Muscle of arm (tissue), 14 donors: ENCODE data around the gene KIF3C. TPM values are rescaled to one million over a fixed set of nuclear protein-coding genes. Genes with fewer than 3 reads are reported as not detected.
A peak's percentile ranks its signal among the peaks of the same experiment; 100 is the strongest.
"Not testable (repeated sequence)": the region's sequence is repeated elsewhere in the genome, so short reads cannot be mapped to it uniquely, and the experiment has no call there.

ENCODE experiments used
- DNase-seq: peaks from one replicate; pipeline ENCODE4 v3.0.0-alpha.2; 2013
- long read RNA-seq, 11 donors: transcript quantifications; one replicate each; lab custom pipeline, GENCODE V29; 2026
- polyA plus RNA-seq, 12 donors: library from polyadenylated mRNA; unstranded; fragments of 120-200 nt; gene quantifications; one replicate each; pipeline ENCODE4 v1.2.1, GENCODE V29; 2013; ENCODE audit not compliant: insufficient read length in 12 of 12

The KIF3C gene
- 10 to 100 TPM in 1 of 12 donors, 1 to 10 TPM in 10, not detected in 1; 3.7 to 15.6 (median 6.5) TPM for polyA plus RNA-seq
- long read RNA-seq, donor 1 = 0 reads
- long read RNA-seq, donor 2 = 0 reads
- long read RNA-seq, donor 3 = 0 reads
- long read RNA-seq, donor 4 = 0 reads
- long read RNA-seq, donor 5 = 0 reads
- long read RNA-seq, donor 6, full-length matches to known transcripts = 1 of 1 reads
- long read RNA-seq, donor 6, partial matches to known transcripts = 0 of 1 reads
- long read RNA-seq, donor 6, other reads (novel, unspliced or antisense) = 0 of 1 reads
- long read RNA-seq, donor 7 = 0 reads
- long read RNA-seq, donor 8 = 0 reads
- long read RNA-seq, donor 9, full-length matches to known transcripts = 1 of 1 reads
- long read RNA-seq, donor 9, partial matches to known transcripts = 0 of 1 reads
- long read RNA-seq, donor 9, other reads (novel, unspliced or antisense) = 0 of 1 reads
- long read RNA-seq, donor 10, full-length matches to known transcripts = 2 of 2 reads
- long read RNA-seq, donor 10, partial matches to known transcripts = 0 of 2 reads
- long read RNA-seq, donor 10, other reads (novel, unspliced or antisense) = 0 of 2 reads
- long read RNA-seq, donor 11 = 0 reads

DNA sequence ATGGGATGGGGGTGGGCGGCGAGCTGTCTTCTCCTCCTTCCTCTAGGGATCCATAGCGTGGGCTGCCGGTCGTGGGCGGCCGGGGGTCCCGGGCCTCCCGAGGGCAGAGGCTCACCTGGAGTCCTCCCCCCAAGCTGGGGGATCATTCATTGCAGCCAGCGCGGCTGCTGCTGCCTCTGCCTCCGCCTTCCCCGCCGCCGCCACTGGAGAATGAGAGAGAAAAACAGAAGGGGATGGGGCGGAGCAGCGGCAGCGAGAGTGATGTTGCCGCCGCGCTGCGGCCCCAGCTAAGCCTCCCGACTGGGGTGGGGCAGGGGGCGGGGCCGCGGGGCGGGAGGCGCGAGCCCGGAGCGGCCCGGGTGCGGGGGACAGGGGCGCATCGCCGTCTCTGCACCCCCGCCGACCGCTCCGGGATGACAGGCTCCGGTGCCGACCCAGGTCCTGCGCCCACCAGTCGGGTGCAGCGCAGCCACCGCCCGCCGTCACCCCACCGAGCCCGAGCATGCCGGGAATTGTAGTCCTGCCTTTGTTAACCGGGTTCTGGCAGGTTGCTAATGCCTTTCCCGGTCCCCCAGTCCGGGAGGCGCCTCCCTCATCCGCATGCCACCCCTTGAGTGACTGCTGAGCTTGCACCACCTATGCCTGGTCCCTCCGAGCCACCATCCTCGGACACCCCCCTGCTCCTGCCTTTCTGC lies at the start of gene KIF3C:
Gene KIF3C, minus strand, starts transcription at position 225 of the 695 bp plus-strand sequence. CDS start 580 bp downstream, outside the sequence.
- peak; percentile 59 for DNase-seq

- not testable (repeated sequence) for DNase-seq
Measured at GRCh38 chr2:26028083-26028482, 45.8 kb upstream of the KIF3C start.

- DNase-seq = no peak
Measured at GRCh38 chr2:26025509-26025908, 43.2 kb upstream of the KIF3C start.

GRCh38 chr2:26024260-26024659 lies 42.0 kb upstream of the KIF3C start:
- DNase-seq = no peak

- DNase-seq = no peak
Measured at GRCh38 chr2:26020231-26020640, 37.9 kb upstream of the KIF3C start.

DNA sequence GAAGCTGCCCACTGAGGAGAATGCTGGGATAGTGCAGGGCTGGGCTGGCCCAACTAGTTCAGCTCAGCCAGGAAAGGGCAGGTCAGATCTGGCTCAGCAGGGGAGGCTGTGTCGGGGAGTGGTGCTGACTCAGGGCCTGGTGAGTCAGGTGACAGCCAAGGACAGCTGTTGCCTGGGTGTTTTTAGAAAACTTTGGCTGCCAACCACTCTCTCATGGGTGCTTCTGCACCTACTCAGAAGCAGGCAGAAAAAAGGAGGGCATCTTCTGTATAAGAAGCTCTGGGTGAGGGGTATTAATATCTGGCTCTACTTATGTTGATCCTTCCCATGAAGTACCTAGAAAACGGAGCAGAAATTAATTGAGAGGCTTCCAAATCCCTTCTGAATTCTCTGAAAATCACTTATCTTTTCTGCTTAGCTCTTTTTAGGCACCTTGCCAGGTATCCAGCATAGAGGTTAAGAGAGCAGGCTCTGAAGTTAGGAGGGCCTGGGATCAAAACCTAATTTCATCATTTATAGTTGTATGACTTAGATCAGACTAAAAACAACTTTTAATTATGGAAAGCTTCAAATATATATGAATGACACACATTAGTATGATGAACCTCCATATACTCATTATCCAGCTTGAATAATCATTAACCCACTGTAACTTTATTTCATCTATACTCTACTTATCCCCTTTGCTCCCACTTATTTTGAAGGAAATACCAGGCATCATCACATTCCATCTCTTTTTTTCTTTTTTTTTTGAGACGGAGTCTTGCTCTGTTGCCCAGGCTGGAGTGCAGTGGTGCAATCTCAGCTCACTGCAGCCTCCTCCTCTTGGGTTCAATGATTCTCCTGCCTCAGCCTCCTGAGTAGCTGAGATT lies 36.1 kb upstream of the KIF3C start:
- DNase-seq = no peak

GRCh38 chr2:26017464-26018183 lies 35.3 kb upstream of the KIF3C start:
- no peak for DNase-seq

- DNase-seq = not testable (repeated sequence)
Measured at GRCh38 chr2:26016706-26017045, 34.4 kb upstream of the KIF3C start.

DNA sequence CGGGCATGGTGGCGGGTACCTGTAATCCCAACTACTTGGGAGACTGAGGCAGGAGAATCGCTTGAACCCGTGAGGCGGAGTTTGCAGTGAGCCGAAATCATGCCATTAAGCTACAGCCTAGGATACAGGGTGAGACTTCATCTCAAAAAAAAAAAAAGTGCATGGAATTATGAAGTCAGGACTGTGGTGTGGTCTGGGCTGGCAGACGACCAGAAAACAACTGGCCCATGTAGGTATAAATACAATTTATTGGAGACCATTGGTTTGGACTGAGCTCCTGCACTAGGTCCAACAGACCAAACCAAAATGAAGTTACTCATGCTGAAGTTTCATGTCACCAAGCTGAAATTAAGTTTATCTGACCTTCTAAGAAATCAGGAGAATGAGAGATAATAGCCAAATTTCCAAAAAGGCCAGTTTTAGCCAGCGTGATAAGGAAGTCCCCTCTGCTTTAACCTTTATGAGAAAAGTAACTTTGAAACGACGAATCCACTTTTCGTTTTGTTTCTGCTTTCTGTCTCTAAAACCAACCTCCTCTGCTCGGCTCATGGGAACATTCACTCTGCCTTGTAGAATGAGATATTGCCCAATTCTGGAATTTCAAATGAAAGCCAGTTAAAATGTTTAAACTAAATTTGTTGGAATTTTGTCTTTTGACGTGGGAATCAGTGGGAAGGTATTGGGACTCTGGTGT lies 33.9 kb upstream of the KIF3C start:
- DNase-seq = no peak

DNA sequence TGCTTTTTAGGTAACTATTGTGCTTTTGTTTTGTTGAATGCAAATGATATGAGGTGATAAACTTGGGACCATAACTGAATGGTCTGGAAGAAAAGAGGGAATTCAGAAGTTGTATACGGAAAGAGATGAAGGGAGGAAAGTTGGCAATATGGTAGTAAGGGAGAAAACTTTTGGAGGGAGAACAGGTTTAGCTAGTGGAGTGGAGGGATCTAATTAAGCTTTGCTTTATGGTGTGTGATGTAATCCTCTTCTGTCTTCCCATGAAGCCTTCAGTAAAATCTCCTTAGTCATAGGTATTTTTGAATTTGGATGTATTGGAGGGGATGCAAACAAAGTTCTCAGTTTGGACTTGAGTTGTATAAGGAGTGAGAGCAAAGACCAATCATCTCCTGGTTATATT lies 31.4 kb upstream of the KIF3C start:
- no peak for DNase-seq

GRCh38 chr2:26011990-26012856 lies 29.9 kb upstream of the KIF3C start:
- DNase-seq = no peak

DNA sequence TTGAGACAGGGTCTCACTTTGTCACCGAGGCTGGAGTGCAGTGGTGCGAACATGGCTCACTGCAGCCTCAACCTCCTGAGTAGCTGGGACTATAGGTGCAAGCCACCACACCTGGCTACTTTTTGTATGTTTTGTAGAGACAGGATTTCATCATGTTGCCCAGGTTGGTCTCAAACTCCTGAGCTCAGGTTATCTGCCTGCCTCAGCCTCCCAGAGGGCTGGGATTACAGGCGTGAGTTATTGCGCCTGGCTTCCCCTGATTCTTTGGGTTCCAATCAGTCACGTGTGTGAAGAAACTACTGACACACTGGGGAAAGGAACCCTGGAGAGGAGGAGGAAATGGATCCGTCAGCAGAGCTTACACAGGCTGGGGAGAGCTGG lies 29.3 kb upstream of the KIF3C start:
- DNase-seq = no peak

DNA sequence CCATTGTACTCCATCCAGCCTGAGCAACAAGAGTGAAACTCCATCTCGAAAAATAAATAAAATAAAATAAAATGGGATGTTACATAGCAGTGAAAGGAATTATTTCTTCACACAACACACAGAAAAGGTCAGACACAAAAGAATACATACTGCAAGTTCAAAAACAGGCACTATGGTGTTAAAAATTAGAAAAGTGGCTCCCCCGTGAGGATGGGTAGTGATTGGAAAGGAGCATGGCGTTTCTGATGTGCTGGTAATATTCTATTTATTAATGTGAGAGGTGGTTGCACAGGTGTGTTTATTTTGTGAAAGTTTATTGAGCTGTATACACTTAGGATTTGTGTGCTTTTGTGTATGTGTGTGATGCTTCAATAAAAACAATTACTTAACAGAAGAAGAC lies 28.6 kb upstream of the KIF3C start:
- no peak for DNase-seq

DNA sequence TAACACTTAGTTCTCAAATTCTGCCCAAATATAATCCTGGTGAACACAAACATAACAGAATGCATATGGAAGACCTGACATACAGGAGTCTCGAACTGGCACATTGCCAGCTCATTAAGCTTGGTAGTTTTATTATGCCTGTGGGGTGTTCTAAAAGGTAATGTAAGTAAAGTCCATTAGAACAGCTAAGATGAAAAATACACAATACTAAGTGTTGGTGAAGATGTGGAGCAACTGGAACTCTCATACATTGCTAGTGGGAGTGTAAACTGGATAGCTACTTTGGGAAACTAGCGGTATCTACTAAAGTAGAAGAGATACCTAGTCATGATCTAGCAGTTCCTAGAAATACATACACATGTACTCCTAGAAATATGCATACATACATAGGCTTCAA lies 27.3 kb upstream of the KIF3C start:
- DNase-seq = no peak

DNA sequence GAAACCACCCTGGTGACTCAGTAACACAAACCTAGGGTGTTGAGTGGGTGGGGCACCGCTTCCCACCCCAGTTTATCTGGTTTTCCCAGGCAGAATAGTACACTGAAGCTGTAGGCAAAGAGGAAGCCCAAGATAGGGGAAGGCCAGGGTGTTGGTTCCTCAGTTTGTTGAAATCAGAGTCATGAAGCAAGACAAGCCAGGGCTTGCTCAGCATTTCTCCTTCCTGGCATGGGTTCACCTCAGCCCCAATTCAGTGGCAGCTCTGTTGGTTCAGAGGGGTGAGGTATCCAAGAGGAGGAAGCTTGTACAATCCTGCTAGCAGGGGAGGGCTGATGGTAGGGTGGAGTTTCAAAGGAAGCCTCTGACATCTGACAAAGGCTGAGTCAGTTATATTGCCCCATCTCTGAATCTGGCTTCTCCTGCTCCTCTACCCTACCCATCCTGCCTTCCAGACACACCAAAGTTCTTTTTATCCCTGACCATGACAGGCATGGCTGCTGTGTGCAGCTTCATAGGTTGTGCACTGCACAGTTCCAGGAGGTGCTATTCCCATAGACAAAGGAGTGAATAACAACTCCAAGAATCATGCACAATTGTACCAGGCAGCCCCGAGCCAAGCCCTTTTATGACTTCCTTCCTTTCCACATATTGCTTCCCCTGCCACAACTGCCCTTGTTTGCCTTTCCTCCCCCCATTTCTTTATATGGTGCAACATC lies 26.7 kb upstream of the KIF3C start:
- DNase-seq = peak; percentile 25

DNA sequence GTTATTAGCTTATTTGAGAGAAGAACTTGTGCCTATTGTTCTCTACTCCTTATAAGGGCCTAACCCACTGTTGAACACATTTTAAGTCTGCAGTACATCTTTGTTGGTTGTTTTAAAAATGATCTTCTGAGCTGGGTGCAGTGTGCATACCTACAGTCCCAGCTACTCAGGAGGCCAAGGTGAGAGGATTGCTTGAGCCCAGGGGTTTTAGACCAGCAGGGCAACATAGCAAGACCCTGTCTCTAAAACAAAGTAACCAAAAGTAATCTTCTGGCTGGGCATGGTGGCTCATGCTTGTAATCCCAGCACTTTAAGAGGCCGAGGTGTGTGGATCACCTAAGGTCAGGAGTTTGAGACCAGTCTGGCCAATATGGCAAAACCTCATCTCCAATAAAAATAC lies 25.8 kb upstream of the KIF3C start:
- DNase-seq = no peak

DNA sequence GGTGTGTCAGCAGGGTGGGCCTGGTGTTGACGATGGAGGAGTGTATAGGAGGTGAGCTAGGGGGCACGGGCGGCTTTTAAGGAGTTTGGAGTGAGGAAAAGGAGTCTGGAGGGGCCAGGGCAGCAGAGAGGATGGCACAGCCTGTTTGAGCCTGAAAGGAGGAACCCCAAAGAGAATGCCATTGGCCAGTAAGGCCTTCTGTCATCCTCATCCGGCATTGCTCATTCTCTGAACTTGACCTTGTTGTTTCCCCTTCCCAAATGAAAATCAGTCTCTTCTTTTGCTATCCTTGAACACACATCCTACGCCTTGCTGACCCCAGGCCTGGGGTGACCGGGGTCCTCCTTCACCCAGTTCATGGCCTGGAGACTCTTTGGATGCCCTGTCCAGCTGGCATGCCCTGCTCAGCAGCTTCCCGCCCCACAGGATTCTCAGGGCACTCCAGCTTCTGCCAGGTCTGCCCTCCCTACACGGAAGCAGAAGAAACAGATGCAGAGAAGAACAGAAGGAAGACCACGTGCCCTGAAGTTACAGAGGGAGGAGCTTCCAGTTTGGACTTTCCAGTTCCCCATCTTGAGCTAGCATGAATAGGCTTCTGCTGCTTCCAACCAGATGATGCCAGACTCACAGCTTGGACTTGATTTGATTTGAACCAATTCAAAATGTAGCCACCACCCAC lies 20.5 kb upstream of the KIF3C start:
- DNase-seq = peak; percentile 15

DNA sequence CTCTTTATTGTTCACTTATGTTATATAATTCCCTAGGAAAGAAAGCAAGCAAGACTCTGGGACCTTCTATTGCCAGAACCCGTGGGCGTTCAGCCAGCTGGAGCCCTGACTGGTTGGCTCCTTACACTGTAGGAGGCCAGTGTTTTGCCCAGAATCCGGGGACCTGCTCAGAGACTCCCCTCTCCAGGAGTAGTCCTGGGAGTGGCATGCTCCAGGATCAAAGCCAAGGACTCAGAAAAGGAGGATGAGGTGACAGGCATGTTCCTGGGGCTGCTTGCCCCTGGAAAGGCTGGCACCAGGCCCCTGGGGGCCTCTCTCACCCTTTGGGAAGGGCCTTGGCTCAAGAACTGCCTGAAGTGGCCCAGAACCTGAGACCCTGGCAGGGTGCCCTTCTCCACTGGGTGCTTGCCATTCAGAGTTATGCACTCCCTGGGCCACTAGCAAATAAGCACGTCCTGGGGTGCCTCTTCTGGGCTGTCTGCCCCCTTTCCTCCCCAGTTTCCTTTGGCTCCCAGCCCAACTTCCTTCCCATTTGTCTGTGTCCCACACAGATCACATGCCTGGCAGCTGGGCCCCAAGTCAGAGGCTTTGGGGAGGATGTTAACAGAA lies 19.6 kb upstream of the KIF3C start:
- DNase-seq = peak; percentile 43
